D721Med (cell line): ENCODE data around the gene FAM227B.
"Not testable (repeated sequence)": the region's sequence is repeated elsewhere in the genome, so short reads cannot be mapped to it uniquely, and the experiment has no call there.

ENCODE experiments used
- DNase-seq: peaks from one replicate; pipeline ENCODE4 v3.0.0; 2011; ENCODE audit warnings: low spot score; ENCODE audit not compliant: insufficient read length
- FAIRE-seq: peaks from 2 replicates; lab custom pipeline; 2011; peaks lifted over from hg19 to GRCh38; lab: Jason Lieb, UNC
- TF ChIP-seq, protein P1 (sequence below): IDR thresholded peaks from 2 replicates; pipeline ENCODE4 v1.5.1; 2012; ENCODE audit warnings: mild to moderate bottlenecking, control low read depth; ENCODE audit not compliant: insufficient read depth; ENCODE audit errors: missing control alignments

The FAM227B gene, protein sequence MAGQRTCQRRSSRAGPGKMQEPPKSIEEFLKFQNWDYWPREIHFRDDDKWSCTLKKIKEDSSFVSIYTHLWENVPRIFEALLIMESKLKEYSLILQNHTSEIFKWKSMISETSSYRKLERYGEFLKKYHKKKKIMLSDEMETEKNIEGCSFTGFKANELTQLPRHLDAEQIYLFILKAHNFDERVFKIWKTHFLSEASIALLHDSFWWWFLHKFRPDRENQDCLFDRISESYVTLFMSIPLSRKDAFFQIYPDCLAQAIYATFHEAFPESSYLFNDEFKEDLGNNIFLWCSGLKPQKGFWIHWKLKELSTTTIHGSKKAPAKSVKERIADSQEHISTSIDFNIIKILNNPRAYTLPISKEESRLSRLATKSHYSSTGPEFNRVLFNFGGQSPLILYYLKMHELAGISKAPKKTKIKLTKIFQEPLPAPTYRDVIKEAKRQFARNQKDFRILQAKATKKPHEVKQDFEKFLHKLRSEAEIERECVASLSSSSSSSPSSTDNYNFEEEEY

DNA sequence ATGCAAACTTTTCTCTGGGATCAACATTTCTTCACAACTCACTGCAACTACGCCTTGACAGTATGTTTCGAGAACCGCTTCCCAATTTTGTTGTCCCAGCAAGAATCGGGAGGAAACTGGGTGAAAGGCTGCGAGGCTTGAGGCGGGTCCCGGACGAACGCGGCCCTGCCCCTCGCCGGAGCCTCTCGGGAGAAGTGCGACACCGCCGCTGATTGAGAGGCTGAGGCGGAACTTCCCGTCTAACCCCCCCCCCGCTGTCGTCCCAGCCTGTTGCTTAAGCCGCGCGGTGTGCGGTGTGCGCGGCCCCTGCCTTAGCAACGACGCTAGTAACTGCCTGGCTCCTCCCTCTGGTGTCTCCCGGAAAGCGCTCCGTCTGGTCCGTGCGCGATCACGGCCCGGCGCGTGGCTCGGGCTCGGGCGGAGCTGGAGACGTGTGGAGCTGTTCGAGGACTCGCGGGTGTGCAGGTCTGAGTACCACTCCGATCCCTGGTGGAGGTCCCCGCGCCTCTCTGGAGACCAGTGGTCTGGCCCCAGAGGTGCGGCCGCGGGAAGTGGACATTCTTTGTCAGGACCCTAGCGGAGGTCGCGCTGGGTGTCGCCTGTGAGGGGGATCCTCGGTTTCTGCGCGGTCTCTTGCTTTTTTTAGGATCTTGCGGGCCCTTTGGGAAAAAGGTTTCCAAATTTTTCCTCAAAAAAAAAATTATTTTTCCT, at the start of gene FAM227B, which contains the start of gene DTWD1:
Gene FAM227B, minus strand, starts transcription at position 161 of the 711 bp plus-strand sequence. CDS start 5,647 bp downstream, outside the sequence.
Gene DTWD1, plus strand, starts transcription at position 391 of the 711 bp plus-strand sequence. CDS start 4,120 bp downstream, outside the sequence.
- no peak for FAIRE-seq
- peak; percentile 52 for DNase-seq
- TF ChIP-seq, protein P1, sequence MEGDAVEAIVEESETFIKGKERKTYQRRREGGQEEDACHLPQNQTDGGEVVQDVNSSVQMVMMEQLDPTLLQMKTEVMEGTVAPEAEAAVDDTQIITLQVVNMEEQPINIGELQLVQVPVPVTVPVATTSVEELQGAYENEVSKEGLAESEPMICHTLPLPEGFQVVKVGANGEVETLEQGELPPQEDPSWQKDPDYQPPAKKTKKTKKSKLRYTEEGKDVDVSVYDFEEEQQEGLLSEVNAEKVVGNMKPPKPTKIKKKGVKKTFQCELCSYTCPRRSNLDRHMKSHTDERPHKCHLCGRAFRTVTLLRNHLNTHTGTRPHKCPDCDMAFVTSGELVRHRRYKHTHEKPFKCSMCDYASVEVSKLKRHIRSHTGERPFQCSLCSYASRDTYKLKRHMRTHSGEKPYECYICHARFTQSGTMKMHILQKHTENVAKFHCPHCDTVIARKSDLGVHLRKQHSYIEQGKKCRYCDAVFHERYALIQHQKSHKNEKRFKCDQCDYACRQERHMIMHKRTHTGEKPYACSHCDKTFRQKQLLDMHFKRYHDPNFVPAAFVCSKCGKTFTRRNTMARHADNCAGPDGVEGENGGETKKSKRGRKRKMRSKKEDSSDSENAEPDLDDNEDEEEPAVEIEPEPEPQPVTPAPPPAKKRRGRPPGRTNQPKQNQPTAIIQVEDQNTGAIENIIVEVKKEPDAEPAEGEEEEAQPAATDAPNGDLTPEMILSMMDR: no peak

DNA sequence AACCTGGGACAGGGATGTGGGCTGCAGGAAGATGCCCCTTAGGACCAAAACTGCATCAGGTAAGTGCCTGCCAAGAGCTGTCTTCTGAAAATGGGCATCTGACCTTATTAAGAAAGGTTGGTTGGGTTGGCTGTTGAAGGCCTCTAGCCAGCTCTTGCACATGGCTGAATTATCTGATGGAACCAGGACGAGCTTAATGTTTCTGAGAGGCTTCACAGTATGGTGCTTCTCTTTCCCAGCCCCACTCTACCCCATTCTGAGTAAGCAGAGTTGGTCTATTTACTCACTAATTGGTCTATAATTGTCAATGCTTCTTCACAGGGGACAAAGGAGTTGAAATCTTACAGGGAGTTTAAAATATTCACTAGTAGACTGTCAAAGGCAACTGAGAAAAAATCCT, 48.7 kb upstream of the FAM227B start:
- TF ChIP-seq, protein P1: no peak
- DNase-seq (no peak), FAIRE-seq (no peak)

DNA sequence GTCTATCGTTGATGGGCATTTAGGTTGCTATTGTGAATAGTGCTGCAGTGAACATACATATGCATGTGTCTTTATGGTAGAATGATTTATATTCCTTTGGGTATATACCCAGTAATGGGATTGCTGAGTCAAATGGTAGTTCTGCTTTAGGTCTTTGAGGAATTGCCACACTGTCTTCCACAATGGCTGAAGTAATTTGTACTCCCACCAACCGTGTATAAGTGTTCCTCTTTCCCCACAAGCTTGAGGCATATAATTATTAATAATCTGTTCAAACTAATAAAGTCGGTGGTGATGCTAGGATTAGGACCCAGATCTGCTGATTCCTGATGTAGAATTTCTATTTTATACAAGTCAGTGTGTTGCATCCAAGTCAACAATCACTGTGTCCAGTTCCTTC, 45.9 kb upstream of the FAM227B start:
- FAIRE-seq, DNase-seq: not testable (repeated sequence)

DNA sequence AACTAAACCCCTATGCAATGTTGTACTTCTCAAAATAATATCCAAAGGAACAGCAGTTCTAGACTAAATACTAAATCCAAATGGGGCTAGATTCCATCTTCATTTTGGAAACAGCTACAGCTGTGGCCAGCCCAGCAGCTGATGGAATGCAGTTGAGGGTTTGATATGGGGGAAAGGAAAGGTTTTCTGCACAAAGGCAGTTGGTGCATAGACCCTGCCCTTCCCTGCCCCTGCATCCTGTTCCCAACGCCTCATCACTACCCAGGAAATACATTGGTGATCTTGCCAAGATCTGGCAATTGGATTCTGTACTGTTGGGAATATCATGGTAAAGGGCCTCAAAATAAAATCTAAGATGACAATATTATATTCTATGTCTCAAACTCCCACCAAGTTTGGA, 44.1 kb upstream of the FAM227B start:
- no peak for FAIRE-seq
- TF ChIP-seq, protein P1: no peak
- DNase-seq: no peak

DNA sequence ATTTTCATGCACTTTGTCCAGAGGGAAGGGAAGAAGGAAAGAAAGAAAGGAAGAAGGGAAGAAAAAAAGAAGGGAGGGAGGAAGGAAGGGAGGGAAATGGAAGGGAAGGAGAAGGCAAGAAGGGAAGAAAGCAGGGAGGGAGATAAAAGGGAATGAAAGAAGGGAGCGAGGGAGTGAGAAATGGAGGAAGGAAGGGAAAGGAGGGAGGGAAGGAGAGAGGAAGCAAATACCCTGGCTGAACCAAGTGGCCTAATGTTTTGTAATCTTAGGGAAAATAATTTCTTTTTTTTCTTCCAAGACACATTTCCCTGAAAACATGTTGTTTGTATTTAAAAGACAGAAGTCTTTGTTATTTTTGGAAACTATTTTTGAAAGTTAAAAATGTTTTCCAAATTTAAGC, 36.1 kb upstream of the FAM227B start:
- TF ChIP-seq, protein P1: no peak
- DNase-seq: no peak
- no peak for FAIRE-seq

DNA sequence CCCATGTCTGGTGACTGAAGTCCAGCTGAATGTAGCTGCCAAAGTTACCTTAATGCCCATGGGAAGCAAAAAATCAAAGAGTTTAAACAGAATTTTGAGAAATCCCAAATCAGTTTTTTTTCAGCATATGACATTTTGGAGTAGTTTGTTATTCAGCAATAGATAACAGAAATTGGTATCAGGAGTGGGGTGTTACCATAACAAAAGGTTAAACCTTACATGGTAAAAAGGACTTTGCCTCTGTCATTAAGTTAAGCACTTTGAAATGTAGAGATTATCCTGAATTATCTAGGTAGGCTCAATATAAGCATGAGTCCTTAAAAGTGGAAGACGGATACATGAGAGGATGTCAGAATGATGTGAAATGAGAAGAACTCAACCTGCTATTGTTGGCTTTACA, 32.3 kb upstream of the FAM227B start:
- TF ChIP-seq, protein P1: no peak
- FAIRE-seq (no peak), DNase-seq (no peak)

DNA sequence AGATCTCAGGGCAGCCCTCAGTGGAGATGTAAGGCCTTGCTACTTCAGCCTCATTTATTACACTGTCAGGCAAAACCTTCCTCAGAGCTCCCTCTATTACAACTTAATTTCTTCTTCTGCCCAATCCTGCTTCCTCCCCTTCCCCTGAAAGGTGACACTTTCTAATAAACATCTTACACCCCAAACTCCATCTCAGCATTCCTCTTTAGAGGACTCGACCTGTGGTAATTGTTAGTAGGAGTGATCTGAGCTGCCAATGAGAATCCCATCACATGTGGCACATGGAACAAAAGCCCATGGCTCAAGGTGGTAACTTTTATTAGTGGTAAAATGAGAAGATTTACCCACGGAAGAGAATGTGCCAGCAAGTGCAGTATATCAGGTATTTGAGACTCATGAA, 30.1 kb upstream of the FAM227B start:
- TF ChIP-seq, protein P1: no peak
- DNase-seq (no peak), FAIRE-seq (no peak)
